Measurements from ENCODE around the gene POLL.

The POLL gene

GRCh38 chr10:101573885-101574753, 13.9 kb downstream of the POLL start:
- DNase-seq = no peak

DNA sequence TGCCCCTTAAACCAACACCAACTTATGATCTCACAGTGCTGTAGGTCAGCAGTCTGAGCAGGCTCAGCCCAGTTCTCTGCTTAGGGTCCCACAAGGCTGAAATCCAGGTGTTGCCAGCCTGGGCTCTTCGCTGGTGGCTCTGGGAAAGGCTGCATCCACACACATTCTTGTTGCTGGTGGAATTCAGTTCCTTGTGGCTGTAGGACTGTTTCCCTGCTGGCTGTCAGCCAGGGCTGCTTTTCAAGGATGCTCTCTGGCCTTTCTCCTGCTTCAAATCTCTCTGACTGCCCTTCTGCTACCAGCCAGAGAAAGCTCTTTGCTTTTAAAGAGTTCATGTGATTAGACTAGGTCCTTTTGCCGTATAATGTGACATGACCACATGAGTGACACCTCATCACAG, 15.3 kb downstream of the POLL start:
- DNase-seq = no peak

DNA sequence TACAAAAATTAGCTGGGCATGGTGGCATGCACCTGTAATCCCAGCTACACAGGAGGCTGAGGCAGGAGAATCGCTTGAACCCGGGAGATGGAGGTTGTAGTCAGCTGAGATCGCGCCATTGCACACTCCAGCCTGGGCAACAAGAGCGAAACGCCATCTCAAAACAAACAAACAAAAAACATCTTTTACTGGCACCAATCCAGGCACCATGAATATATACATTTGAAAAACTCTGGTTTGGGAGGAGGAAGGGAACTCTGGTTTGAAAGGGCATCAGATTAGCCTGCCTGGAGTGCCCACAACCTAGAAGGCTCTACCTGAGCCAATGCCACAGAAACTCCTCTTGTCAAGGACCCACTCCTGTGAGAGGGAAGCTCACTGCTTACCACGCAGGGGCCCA, 15.9 kb downstream of the POLL start:
- DNase-seq = no peak

DNA sequence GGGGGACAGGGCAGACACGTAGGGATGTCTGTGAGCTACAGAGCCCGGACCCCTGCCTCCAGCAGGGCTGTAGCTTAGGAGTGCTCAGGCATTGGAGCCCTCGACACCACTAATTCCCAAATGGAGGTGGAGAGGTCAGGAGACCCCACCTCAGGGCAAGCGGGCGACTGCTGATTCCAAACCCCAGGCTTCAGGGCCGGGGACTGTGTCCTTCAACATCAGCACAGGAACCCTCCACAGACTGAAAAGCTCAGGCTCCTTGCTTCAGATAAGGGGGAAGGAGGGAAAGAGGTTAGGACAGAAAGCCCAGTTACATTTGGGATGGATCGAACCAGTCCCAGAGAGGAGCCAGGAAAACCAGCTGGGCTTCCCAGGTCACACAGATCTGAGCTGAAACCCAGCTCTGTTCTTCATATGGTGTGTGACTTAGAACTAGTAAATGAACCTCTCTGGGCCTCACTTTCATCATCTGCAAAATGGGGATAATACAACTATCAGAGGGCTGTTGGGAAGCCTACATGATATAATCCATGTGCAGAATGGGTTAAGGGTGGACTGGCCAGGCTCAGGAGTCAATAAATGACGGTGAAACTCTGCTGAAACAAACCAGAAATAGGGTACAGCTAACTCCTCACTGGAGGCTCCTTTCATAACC, 16.7 kb downstream of the POLL start:
- DNase-seq = no peak

GRCh38 chr10:101570428-101571270, 17.4 kb downstream of the POLL start:
- DNase-seq = no peak

DNA sequence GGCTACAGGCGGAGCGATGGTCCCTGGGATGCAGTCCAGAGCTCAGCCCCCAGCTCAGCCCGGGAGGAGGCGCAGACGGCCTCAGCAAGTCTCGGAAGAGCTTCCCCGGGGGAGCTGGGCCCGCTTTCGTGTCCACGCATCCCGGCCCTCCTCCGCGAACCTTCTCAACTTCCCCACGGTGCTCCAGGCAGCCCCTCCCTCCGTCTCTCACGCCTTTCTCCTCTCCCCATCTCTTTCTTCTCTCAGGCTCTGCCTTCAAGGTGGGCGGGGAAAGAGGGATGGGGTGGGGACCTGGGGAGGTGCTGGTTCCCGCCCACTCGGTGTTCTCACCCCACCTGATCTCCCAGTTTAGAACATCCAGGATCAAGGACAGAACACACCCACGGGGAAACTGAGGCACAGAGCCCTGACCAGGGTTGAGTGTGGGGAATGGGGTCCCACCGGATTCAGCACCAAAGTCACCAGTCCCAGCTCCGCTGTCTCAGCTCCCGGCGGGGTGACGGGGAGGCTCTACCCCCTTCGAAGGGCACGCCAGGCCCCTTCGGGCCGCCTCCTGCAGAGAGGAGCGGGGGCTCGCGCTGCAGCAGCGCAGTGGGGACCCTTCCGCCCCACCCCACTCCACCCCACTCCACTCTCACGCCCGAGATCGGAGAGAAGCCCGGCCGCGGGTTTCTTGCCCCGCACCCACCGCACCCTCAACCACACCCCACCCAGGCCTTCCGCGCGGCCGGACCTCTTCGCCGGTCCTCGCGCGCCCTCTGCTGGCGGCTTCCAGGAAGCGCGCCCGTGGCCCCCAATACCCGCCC, 18.2 kb downstream of the POLL start:
- no peak for DNase-seq

DNA sequence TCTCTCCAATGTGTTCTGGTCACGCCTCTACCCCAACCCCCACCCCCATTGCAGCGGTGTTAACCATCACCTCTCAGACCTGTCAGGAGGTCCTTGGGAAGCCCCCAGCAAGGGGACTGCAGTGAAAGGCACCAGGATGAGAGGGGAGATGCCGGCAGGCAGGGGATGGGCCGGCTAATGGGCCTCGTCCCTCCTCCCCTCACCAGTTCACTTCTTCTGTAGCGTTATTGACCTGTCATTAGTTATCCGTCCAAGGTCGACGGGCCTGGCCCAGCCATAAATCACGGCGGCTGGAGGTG, 18.8 kb downstream of the POLL start:
- no peak for DNase-seq

- no peak for DNase-seq
Observed at GRCh38 chr10:101568054-101568745, 19.9 kb downstream of the POLL start.

- no peak for DNase-seq
Observed at GRCh38 chr10:101567165-101568006, 20.7 kb downstream of the POLL start.

DNA sequence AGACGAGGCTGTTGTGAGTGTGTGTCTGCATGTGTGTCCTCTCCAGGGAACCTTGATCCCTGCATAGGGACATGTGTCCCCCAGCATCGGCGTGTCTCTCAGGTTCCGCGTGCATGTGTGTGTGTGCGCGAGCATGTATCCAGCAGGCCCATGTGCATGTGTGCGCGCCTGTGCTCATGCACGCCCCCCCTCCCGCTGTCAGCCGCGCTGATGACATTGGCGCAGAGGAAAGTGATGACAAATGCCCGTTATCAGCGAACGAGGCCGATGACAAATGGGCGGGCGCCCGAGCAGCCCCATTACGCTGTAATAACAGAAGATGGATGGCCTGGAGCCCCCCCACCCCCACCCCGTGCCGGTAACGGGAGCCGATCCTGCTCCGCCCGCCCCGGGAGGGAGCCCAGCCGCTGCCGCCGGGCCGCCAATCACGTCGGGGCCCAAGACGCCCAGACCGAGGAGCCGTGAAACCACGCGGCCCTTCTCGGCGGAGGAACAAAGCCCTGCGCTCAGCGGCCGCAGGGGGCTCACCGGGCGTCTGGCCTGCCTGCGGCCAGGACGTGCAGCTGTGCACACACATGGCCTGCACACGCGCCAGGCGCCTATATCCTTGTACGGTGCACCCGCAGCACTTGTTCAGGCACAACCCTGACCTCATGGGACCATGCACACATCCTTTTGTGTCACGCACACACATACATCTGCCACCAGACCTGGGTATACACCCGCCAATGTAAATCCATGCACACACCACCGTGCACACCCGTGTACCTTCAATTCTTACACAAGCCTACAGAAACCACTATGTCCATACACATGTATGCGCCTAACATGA, 21.5 kb downstream of the POLL start:
- DNase-seq = peak; percentile 11

DNA sequence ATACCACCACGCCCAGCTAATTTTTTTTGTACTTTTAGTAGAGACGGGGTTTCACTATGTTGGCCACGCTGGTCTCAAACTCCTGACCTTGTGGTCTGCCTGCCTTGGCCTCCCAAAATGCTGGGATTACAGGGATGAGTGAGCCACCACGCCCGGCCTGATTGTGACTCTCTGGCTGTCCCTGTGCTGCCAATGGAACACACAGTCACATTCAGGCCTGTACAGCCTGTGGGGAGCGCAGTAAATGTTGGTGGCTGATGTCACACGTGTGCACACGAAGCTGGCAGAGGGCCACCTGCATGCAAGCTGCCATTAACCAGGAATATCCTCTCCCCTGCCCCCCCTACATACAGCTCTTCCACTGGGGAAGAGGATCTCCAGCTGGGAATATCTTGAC, 22.1 kb downstream of the POLL start:
- DNase-seq = no peak

DNA sequence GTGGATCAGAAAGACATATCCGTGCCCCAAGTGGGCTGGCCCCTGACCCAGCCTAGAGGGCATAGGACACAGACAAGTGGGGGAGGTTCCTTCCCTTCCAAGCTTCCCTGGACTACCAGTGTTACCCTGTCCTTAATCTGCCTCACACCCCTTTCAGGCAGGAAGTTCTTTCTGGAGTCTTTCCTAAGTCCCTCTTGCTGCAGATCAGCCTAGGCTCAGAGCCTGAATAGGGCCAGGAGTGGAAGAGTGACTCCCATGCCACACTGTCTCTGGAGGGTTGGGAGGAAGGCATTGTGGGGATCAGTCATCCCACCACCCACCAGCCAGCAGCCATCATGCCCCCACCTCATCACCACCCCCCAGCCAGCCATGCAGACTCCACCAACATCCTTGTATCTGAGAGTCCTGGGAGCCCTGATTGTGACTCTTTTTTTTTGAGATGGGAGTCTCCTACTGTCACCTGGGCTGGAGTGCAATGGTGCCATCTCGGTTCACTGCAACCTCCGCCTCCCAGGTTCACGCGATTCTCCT, 22.6 kb downstream of the POLL start:
- no peak for DNase-seq

DNA sequence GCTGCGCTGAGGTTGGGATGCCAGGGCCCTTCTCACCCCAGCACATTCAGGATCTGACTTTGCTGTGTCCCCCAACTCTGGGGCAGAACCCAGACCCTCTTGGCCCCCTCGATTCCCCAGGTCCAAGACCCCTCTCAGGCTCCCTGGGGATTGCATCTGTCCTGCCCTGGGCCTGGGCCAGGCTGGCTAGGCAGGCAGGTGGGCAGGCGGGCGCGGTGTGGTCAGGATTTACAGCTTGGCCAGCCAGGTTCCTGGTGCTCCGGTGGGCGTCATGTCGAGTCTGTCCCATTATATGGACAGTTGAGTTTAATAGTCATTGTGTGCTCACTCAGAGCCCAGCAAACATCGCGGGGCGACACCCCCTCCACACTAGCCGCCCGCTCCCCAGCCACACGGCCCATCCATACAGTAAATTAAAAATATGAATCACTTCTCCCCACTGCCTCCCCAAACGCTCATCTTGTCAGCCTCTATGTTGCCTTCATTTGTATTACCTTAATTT, 23.5 kb downstream of the POLL start:
- no peak for DNase-seq

- no peak for DNase-seq
Observed at GRCh38 chr10:101563497-101564040, 24.5 kb downstream of the POLL start.

DNA sequence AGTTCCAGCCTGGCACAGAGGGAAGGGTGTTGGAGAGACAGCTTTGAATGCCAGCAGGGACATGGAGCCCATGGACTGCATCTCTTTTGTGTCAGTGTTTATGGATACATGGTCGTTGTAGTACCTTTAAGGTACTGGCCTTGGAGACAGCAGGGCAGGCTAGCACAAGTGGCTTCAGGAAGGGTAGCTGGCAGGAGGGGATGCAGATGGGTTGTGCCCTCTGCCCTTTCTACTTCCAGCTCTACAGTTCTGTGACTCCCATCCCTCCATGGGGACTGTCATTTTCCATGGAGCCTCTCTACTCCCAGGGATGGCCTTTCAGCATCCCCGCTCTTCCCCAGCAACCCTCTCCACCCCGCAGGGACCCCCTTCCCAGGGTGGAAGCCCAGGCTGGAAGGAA, 25.1 kb downstream of the POLL start:
- no peak for DNase-seq

- no peak for DNase-seq
Observed at GRCh38 chr10:101562231-101562630, 25.8 kb downstream of the POLL start.

- no peak for DNase-seq
Observed at GRCh38 chr10:101561068-101561915, 26.8 kb downstream of the POLL start.

DNA sequence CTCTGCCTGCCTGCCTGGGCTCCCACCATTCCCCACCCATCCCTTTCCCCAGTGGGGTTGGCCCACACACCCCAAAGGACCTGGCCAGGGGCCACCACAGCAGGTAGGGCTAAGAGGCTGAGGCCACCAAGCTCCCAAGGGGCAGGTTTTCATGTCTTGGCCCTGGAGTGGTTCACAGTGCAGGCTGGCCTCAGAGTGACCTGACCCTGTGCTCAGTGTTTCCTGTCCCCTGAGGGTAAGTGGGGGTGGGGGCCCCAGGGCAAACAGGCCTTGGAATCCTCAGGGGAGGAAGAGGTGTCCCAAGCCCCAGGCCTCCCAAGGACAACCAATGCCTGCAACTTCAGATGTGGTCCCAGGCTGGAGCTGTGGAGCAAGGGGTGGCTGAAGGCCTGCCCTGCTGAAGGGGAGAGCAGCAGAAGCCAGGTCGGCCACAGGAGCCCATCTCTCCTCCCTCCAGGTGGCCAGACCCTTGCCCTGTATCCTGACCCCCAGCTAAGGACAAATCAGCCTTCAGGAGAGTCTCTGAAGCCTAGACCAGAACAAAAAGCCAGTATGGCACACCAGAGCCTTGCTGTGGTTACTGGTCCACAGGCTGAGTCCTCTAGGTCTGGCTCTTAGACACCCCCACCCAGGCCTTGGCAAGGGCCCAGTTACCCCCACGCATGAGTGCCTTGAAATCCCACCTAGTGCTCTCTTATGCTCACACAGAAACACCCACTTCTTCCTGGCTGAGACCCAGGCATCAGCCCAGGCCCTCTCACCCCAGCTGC, 27.6 kb downstream of the POLL start:
- no peak for DNase-seq
